OCI-LY1 (cell line): Measurements from ENCODE around the gene BAD.

ENCODE experiments used
- EZH2 ChIP-seq: fragments of 200-600 bp; sonication (generic), shearing (Covaris generic); IDR thresholded peaks from 2 replicates; pipeline ENCODE4 v1.8.0; 2017; ENCODE audit warnings: borderline replicate concordance, mixed run types, mild to moderate bottlenecking, antibody characterized with exemption, low read length, moderate library complexity, mixed read lengths
- TF ChIP-seq, protein P1 (sequence below): fragments of 200-600 bp; sonication (generic), shearing (Covaris generic); IDR thresholded peaks from 2 replicates; pipeline ENCODE4 v1.5.1; 2017; ENCODE audit warnings: mild to moderate bottlenecking, antibody characterized with exemption, low read length, moderate library complexity, mixed read lengths

DNA sequence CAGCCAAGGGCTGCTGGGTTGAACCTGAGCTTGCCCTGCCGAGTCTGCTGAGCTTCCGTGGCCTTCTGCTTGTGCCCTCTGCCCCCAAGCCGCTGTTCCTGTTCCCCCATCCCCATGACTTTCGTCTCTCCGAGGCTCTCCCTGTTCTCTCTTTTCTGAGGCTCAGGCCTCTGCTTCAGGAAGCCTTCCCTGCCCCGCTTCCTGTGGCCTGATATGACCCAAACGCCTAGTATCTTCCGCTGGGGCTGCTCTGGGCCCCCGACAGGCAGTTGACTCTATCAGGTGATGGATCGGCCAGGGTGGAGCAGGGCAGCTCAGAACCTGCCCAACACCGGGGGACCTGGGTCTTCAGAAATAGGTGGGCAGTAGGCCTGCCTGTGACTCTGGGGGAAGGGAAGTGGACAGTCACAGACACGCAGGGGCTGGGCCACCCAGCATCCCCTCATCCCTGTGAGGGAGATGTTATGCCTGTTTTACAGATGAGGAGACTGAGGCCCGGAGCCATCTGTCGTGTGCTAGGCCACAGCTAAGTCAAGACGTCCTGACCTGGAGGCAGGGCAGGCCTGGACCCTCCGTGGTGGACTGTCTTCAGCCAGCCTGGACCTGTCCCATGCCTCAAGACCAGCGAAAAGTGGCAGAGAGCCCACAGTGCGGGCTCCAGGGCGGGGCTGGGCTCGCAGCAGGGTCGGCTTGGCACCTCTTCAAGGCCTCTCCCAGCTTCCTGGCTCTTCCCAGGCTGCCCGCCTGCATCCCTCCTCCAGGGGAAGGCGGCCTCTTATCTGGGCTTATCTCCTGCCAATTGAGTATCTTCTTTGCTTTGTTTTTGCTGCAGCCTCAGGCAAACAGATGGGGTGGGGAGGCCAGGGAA lies 16.2 kb downstream of the BAD start:
- TF ChIP-seq, protein P1, sequence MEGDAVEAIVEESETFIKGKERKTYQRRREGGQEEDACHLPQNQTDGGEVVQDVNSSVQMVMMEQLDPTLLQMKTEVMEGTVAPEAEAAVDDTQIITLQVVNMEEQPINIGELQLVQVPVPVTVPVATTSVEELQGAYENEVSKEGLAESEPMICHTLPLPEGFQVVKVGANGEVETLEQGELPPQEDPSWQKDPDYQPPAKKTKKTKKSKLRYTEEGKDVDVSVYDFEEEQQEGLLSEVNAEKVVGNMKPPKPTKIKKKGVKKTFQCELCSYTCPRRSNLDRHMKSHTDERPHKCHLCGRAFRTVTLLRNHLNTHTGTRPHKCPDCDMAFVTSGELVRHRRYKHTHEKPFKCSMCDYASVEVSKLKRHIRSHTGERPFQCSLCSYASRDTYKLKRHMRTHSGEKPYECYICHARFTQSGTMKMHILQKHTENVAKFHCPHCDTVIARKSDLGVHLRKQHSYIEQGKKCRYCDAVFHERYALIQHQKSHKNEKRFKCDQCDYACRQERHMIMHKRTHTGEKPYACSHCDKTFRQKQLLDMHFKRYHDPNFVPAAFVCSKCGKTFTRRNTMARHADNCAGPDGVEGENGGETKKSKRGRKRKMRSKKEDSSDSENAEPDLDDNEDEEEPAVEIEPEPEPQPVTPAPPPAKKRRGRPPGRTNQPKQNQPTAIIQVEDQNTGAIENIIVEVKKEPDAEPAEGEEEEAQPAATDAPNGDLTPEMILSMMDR, result no peak
- TF ChIP-seq EZH2, result no peak
